ENCODE data around the gene NOP10. TPM values are rescaled to one million over a fixed set of nuclear protein-coding genes. Genes with fewer than 3 reads are reported as not detected.

Gene NOP10
- total RNA-seq, 1 donor from 2014 or later = 137 TPM

GRCh38 chr15:34362047-34362773 is 19.3 kb upstream of the NOP10 start:
- TF ChIP-seq CTCF (IDR thresholded peaks at IDR 0.05; ENCODE audit: partially characterized antibody, unreplicated experiment) = no peak
- H3K9me3 Mint-ChIP-seq (ENCODE audit: unreplicated experiment) = peaks cover 4% of the 10 kb centered on the region
- peaks cover 4% of the 10 kb centered on the region for H3K27me3 Mint-ChIP-seq (ENCODE audit: unreplicated experiment)
- H3K4me3 Mint-ChIP-seq (ENCODE audit: unreplicated experiment) = no peak overlapping the region
- no peak for DNase-seq
- H3K27ac Mint-ChIP-seq (ENCODE audit: unreplicated experiment) = no peak overlapping the region
- peaks cover 6% of the 10 kb centered on the region for H3K36me3 Mint-ChIP-seq (ENCODE audit: unreplicated experiment)
- H3K4me1 Mint-ChIP-seq (ENCODE audit: low read depth, unreplicated experiment) = peaks cover 5% of the 10 kb centered on the region

GRCh38 chr15:34361278-34361677 is 18.3 kb upstream of the NOP10 start:
- H3K9me3 Mint-ChIP-seq (ENCODE audit: unreplicated experiment) = peaks cover 3% of the 10 kb centered on the region
- no peak overlapping the region for H3K27ac Mint-ChIP-seq (ENCODE audit: unreplicated experiment)
- peaks cover 5% of the 10 kb centered on the region for H3K4me1 Mint-ChIP-seq (ENCODE audit: low read depth, unreplicated experiment)
- no peak for TF ChIP-seq CTCF (IDR thresholded peaks at IDR 0.05; ENCODE audit: partially characterized antibody, unreplicated experiment)
- H3K27me3 Mint-ChIP-seq (ENCODE audit: unreplicated experiment) = peaks cover 2% of the 10 kb centered on the region
- H3K36me3 Mint-ChIP-seq (ENCODE audit: unreplicated experiment) = peaks cover 6% of the 10 kb centered on the region
- no peak for DNase-seq
- H3K4me3 Mint-ChIP-seq (ENCODE audit: unreplicated experiment) = no peak overlapping the region

- H3K27ac Mint-ChIP-seq (ENCODE audit: unreplicated experiment) = no peak overlapping the region
- TF ChIP-seq CTCF (IDR thresholded peaks at IDR 0.05; ENCODE audit: partially characterized antibody, unreplicated experiment) = no peak
- no peaks in the 10 kb centered on the region for H3K4me1 Mint-ChIP-seq (ENCODE audit: low read depth, unreplicated experiment)
- peaks cover 3% of the 10 kb centered on the region for H3K9me3 Mint-ChIP-seq (ENCODE audit: unreplicated experiment)
- no peak for DNase-seq
- no peak overlapping the region for H3K4me3 Mint-ChIP-seq (ENCODE audit: unreplicated experiment)
- peaks cover 2% of the 10 kb centered on the region for H3K27me3 Mint-ChIP-seq (ENCODE audit: unreplicated experiment)
- H3K36me3 Mint-ChIP-seq (ENCODE audit: unreplicated experiment) = peaks cover 10% of the 10 kb centered on the region
Measured at GRCh38 chr15:34360298-34360697, 17.4 kb upstream of the NOP10 start.

GRCh38 chr15:34359416-34359815 is 16.5 kb upstream of the NOP10 start:
- H3K36me3 Mint-ChIP-seq (ENCODE audit: unreplicated experiment) = peaks cover 10% of the 10 kb centered on the region
- H3K4me1 Mint-ChIP-seq (ENCODE audit: low read depth, unreplicated experiment) = no peaks in the 10 kb centered on the region
- no peak overlapping the region for H3K27ac Mint-ChIP-seq (ENCODE audit: unreplicated experiment)
- peaks cover 3% of the 10 kb centered on the region for H3K9me3 Mint-ChIP-seq (ENCODE audit: unreplicated experiment)
- TF ChIP-seq CTCF (IDR thresholded peaks at IDR 0.05; ENCODE audit: partially characterized antibody, unreplicated experiment) = no peak
- H3K4me3 Mint-ChIP-seq (ENCODE audit: unreplicated experiment) = no peak overlapping the region
- H3K27me3 Mint-ChIP-seq (ENCODE audit: unreplicated experiment) = peaks cover 2% of the 10 kb centered on the region
- no peak for DNase-seq

- peaks cover 3% of the 10 kb centered on the region for H3K9me3 Mint-ChIP-seq (ENCODE audit: unreplicated experiment)
- peaks cover 10% of the 10 kb centered on the region for H3K36me3 Mint-ChIP-seq (ENCODE audit: unreplicated experiment)
- H3K4me1 Mint-ChIP-seq (ENCODE audit: low read depth, unreplicated experiment) = no peaks in the 10 kb centered on the region
- H3K27ac Mint-ChIP-seq (ENCODE audit: unreplicated experiment) = no peak overlapping the region
- DNase-seq = no peak
- peaks cover 2% of the 10 kb centered on the region for H3K27me3 Mint-ChIP-seq (ENCODE audit: unreplicated experiment)
- no peak for TF ChIP-seq CTCF (IDR thresholded peaks at IDR 0.05; ENCODE audit: partially characterized antibody, unreplicated experiment)
- no peak overlapping the region for H3K4me3 Mint-ChIP-seq (ENCODE audit: unreplicated experiment)
Measured at GRCh38 chr15:34358948-34359347, 16.0 kb upstream of the NOP10 start.

All from glutamatergic neuron (in vitro differentiated cells).